PFSK-1 (cell line): ENCODE measurements around the gene SIN3A.

Experiments used
- FOXP2 ChIP-seq: optimal IDR thresholded peaks from 2 replicates; pipeline ENCODE3; 2011; ENCODE audit warnings: borderline replicate concordance, control low read depth, inconsistent platforms; ENCODE audit not compliant: insufficient read depth; ENCODE audit errors: extremely low read length, extremely low read depth
- POLR2AphosphoS5 ChIP-seq: IDR thresholded peaks from 2 replicates; pipeline ENCODE4 v1.6.1; 2012; ENCODE audit warnings: low read depth, mild to moderate bottlenecking, control low read depth, low read length, moderate library complexity
- REST ChIP-seq, 2 experiments: IDR thresholded peaks; 2 replicates each; pipeline versions ENCODE4 v1.6.1 to v1.8.0; 2011 to 2012; ENCODE audit warnings: low read depth in 2 of 2, low read length in 2 of 2, control low read depth in 1 of 2, inconsistent platforms in 1 of 2, mild to moderate bottlenecking in 1 of 2, moderate library complexity in 1 of 2; ENCODE audit not compliant: insufficient read depth in 1 of 2
- SIN3A ChIP-seq: IDR thresholded peaks from 2 replicates; pipeline ENCODE4 v1.6.1; 2012; ENCODE audit warnings: mild to moderate bottlenecking, low read length, moderate library complexity, borderline replicate concordance; ENCODE audit not compliant: insufficient read depth
- TAF1 ChIP-seq: IDR thresholded peaks from 2 replicates; pipeline ENCODE4 v1.6.1; 2012; ENCODE audit warnings: low read length, control low read depth, borderline replicate concordance; ENCODE audit not compliant: insufficient read depth

The SIN3A gene

GRCh38 chr15:75360391-75360790 lies 91.1 kb downstream of the SIN3A start:
- TF ChIP-seq TAF1 (no peak), FOXP2 (no peak), SIN3A (no peak), REST (IDR thresholded peaks at IDR 0.05; ENCODE audit: insufficient read depth in 1 of 2, low read depth in 2 of 2, low read length in 2 of 2) (no peak), POLR2AphosphoS5 (no peak)

- TF ChIP-seq REST (IDR thresholded peaks at IDR 0.05; ENCODE audit: insufficient read depth in 1 of 2, low read depth in 2 of 2, low read length in 2 of 2), result no peak
- TF ChIP-seq TAF1, result no peak
- no peak for TF ChIP-seq SIN3A
- TF ChIP-seq FOXP2, result no peak
- TF ChIP-seq POLR2AphosphoS5, result no peak
Observed at GRCh38 chr15:75359537-75360250, 91.8 kb downstream of the SIN3A start.

GRCh38 chr15:75358771-75359536 lies 92.5 kb downstream of the SIN3A start:
- TF ChIP-seq SIN3A, result no peak

GRCh38 chr15:75357976-75358673 lies 93.4 kb downstream of the SIN3A start:
- no peak for TF ChIP-seq FOXP2
- TF ChIP-seq TAF1, result no peak
- TF ChIP-seq REST (IDR thresholded peaks at IDR 0.05; ENCODE audit: insufficient read depth in 1 of 2, low read depth in 2 of 2, low read length in 2 of 2), result no peak
- TF ChIP-seq POLR2AphosphoS5, result no peak
- no peak for TF ChIP-seq SIN3A

- TF ChIP-seq TAF1 (no peak), FOXP2 (no peak), POLR2AphosphoS5 (no peak), REST (IDR thresholded peaks at IDR 0.05; ENCODE audit: insufficient read depth in 1 of 2, low read depth in 2 of 2, low read length in 2 of 2) (no peak), SIN3A (no peak)
Observed at GRCh38 chr15:75356517-75356916, 95.0 kb downstream of the SIN3A start.
